Right lung (tissue), 5 donors: ENCODE results near the gene NEU2. TPM values are rescaled to one million over a fixed set of nuclear protein-coding genes. Genes with fewer than 3 reads are reported as not detected.

ENCODE experiments used
- DNase-seq, 2 donors: peaks; one replicate each; pipeline ENCODE4 v3.0.0-alpha.2; 2013
- polyA plus RNA-seq, 5 donors: library from polyadenylated mRNA; unstranded; fragments of 120-200 nt; gene quantifications; one replicate each; pipeline versions ENCODE4 v1.2.1 to v1.2.3, GENCODE V29; 2013; ENCODE audit warnings: inconsistent platforms in 1 of 5, low replicate concordance in 1 of 5; ENCODE audit not compliant: insufficient read length in 5 of 5, insufficient read depth in 1 of 5

NEU2 gene
- polyA plus RNA-seq, 5 donors = not detected

- DNase-seq = no peak
Observed at GRCh38 chr2:233076749-233077148, 44.3 kb downstream of the NEU2 start.

GRCh38 chr2:233079473-233079877 lies 47.0 kb downstream of the NEU2 start:
- no peak for DNase-seq

- no peak for DNase-seq
Observed at GRCh38 chr2:233079953-233080835, 47.7 kb downstream of the NEU2 start.

GRCh38 chr2:233080836-233081229 lies 48.4 kb downstream of the NEU2 start:
- DNase-seq = no peak

- no peak for DNase-seq
Observed at GRCh38 chr2:233081232-233081730, 48.8 kb downstream of the NEU2 start.

GRCh38 chr2:233081731-233082221 lies 49.3 kb downstream of the NEU2 start:
- no peak for DNase-seq

GRCh38 chr2:233082222-233082930 lies 49.9 kb downstream of the NEU2 start:
- DNase-seq = no peak

GRCh38 chr2:233082931-233083755 lies 50.7 kb downstream of the NEU2 start:
- DNase-seq = no peak

GRCh38 chr2:233083782-233084181 lies 51.3 kb downstream of the NEU2 start:
- DNase-seq = no peak

- peak; percentile 20 to 27 for DNase-seq
Observed at GRCh38 chr2:233084488-233084887, 52.0 kb downstream of the NEU2 start.

Other genes starting within 250 kb of the NEU2 start
- gene SNORC, start 162.4 kb upstream of the NEU2 start, polyA plus RNA-seq = 1 to 10 TPM in 2 of 5 donors, under 1 TPM in 3; 0.90 to 2.7 (median 0.97) TPM
- gene NGEF, start 19.4 kb upstream of the NEU2 start, polyA plus RNA-seq = 1 to 10 TPM; 1.0 to 2.9 (median 2.7) TPM
- 10 to 100 TPM in 4 of 5 donors, 1 to 10 TPM in 1; 8.4 to 14.6 (median 12.8) TPM for gene INPP5D, start 27.7 kb downstream of the NEU2 start, polyA plus RNA-seq
- 10 to 100 TPM; 19.1 to 26.5 (median 21.5) TPM for gene ATG16L1, start 219.0 kb downstream of the NEU2 start, polyA plus RNA-seq